Activated CD8-positive, alpha-beta T cell treated with anti-CD3 and anti-CD28 coated beads for 36 hours (primary cell): Measurements from ENCODE around the gene MYCBP. TPM values are rescaled to one million over a fixed set of nuclear protein-coding genes. Genes with fewer than 3 reads are reported as not detected.

ENCODE experiments used
- ATAC-seq: fragments of 200-7000 bp; cut with Tn5 transposase; one replicate; pipeline ENCODE4 v1.10.0; 2021; ENCODE audit warnings: mild to moderate bottlenecking, moderate library complexity
- CTCF ChIA-PET: fragments of 350-600 bp; sonication (Branson Sonifier 250); formaldehyde crosslinking; loops from one replicate; lab custom pipeline; 2021; ENCODE audit warnings: antibody characterized with exemption; lab: Charles Lee
- POLR2A ChIA-PET: fragments of 350-600 bp; sonication (Branson Sonifier 250); formaldehyde crosslinking; loops from one replicate; lab custom pipeline; 2021; ENCODE audit warnings: antibody characterized with exemption; lab: Charles Lee
- DNase-seq: peaks from one replicate; pipeline ENCODE4 v3.0.0-alpha.2; 2020
- H3K27ac Mint-ChIP-seq: one replicate; pipeline ENCODE4 v1.8.0; 2021; ENCODE audit warnings: mild to moderate bottlenecking, mixed read lengths
- H3K27me3 Mint-ChIP-seq: one replicate; pipeline ENCODE4 v1.8.0; 2021; ENCODE audit warnings: mixed read lengths
- H3K36me3 Mint-ChIP-seq: one replicate; pipeline ENCODE4 v1.8.0; 2021; ENCODE audit warnings: low read depth, mixed read lengths
- H3K4me1 Mint-ChIP-seq: one replicate; pipeline ENCODE4 v1.8.0; 2021; ENCODE audit warnings: low read depth, mixed read lengths
- H3K4me3 Mint-ChIP-seq: one replicate; pipeline ENCODE4 v1.8.0; 2021; ENCODE audit warnings: mild to moderate bottlenecking, moderate library complexity, mixed read lengths
- H3K9me3 Mint-ChIP-seq: one replicate; pipeline ENCODE4 v1.8.0; 2021; ENCODE audit warnings: mixed read lengths
- intact Hi-C: fragments of 100-400 bp; cut with micrococcal nuclease; formaldehyde crosslinking; loops from one replicate; pipeline ENCODE4 v1.10.0; 2022
- total RNA-seq, 2 experiments: library from RNA; stranded (reverse); gene quantifications; one replicate each; pipeline ENCODE4 v1.2.3, GENCODE V29; 2021
- TF ChIP-seq, protein P1 (sequence below): fragments of 200-600 bp; IDR thresholded peaks from one replicate; pipeline ENCODE4 v1.8.0; 2022; ENCODE audit warnings: antibody characterized with exemption, mild to moderate bottlenecking

MYCBP gene
- total RNA-seq, 2 experiments from 2014 or later: 45.6 to 46.4 TPM

- Mint-ChIP-seq H3K27ac (no peak overlapping the region), H3K36me3 (no peaks in the 10 kb centered on the region), H3K4me1 (peaks cover 2% of the 10 kb centered on the region), H3K9me3 (no peaks in the 10 kb centered on the region), H3K4me3 (no peak overlapping the region), H3K27me3 (peaks cover 54% of the 10 kb centered on the region)
- no peak for ATAC-seq
- ChIA-PET CTCF (interaction anchor here (2.8 to 8.3 kb wide), 2 partner anchors 12 to 212 kb away, joined by 9 to 67 read pairs; no protein-coding TSS in a partner anchor), POLR2A (no interaction called here)
- TF ChIP-seq, protein P1, sequence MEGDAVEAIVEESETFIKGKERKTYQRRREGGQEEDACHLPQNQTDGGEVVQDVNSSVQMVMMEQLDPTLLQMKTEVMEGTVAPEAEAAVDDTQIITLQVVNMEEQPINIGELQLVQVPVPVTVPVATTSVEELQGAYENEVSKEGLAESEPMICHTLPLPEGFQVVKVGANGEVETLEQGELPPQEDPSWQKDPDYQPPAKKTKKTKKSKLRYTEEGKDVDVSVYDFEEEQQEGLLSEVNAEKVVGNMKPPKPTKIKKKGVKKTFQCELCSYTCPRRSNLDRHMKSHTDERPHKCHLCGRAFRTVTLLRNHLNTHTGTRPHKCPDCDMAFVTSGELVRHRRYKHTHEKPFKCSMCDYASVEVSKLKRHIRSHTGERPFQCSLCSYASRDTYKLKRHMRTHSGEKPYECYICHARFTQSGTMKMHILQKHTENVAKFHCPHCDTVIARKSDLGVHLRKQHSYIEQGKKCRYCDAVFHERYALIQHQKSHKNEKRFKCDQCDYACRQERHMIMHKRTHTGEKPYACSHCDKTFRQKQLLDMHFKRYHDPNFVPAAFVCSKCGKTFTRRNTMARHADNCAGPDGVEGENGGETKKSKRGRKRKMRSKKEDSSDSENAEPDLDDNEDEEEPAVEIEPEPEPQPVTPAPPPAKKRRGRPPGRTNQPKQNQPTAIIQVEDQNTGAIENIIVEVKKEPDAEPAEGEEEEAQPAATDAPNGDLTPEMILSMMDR: no peak
- DNase-seq: no peak
- intact Hi-C loops: no loop called here
Observed at GRCh38 chr1:38820860-38821259, 52.3 kb downstream of the MYCBP start.

- ChIA-PET CTCF (interaction anchor here (1.1 to 8.3 kb wide), 8 partner anchors 8 to 211 kb away, joined by 3 to 67 read pairs (median 4); no protein-coding TSS in a partner anchor), POLR2A (no interaction called here)
- Mint-ChIP-seq H3K4me3 (no peak overlapping the region), H3K27ac (no peak overlapping the region), H3K36me3 (no peaks in the 10 kb centered on the region), H3K4me1 (peaks cover 7% of the 10 kb centered on the region), H3K27me3 (peaks cover 63% of the 10 kb centered on the region), H3K9me3 (no peaks in the 10 kb centered on the region)
- ATAC-seq (no peak), DNase-seq (no peak)
- intact Hi-C loops: no loop called here
- TF ChIP-seq, protein P1: no peak
Observed at GRCh38 chr1:38819516-38819915, 53.6 kb downstream of the MYCBP start.

GRCh38 chr1:38819040-38819439 lies 54.1 kb downstream of the MYCBP start:
- H3K27ac Mint-ChIP-seq: no peak overlapping the region

DNA sequence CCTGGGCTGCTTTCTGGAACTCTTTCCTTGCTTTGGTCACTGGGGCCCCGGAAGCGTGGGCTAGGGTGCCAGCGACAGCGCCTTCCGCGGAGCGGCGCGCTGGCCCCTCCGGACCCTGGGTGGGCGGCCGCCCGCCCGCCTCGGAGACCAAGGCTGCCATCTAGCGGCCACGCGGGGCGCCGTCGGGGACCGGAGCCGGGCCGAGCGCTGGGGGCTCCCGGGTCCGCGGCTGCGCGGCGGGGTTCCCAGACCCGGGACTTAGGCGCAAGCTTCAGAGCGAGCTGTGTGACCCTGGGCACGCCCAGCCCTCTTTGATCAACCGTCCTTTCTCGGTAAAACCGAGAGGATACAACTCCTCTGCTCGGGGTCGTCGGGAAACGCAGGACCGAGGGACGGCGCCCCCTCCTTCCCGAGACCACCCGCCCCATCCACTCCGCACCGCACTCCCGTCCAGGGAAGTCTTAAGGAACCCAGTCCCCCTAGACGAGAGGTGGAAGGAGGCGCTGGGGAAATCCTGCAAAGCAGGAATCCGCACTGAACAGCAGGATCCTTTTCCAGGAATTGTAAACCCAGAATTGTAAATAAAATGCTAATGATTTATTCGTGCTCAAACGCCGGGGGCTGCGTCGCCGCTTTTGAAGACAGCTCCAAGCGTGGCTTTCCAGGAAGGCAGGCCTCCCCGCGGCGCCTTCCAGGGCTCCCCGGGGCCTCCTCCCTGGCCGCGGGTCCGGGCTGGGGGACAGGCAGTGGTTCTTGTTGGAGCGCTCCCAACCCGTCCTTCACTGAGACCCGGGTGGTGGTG lies 54.8 kb downstream of the MYCBP start:
- CTCF ChIA-PET: interaction anchor here (0.6 to 8.3 kb wide), 14 partner anchors 8 to 723 kb away, joined by 3 to 67 read pairs (median 3); no protein-coding TSS in a partner anchor
- Mint-ChIP-seq H3K4me3 (no peak overlapping the region), H3K36me3 (no peaks in the 10 kb centered on the region), H3K27ac (no peak overlapping the region), H3K4me1 (peaks cover 7% of the 10 kb centered on the region), H3K9me3 (no peaks in the 10 kb centered on the region), H3K27me3 (peaks cover 72% of the 10 kb centered on the region)
- intact Hi-C loops: no loop called here
- POLR2A ChIA-PET: no interaction called here
- TF ChIP-seq, protein P1: peak; percentile 98
- ATAC-seq (peak; percentile 74), DNase-seq (peak; percentile 50)

More at GRCh38 chr1:38819040-38819439, 54.1 kb downstream of the MYCBP start:
- no peaks in the 10 kb centered on the region for H3K9me3 Mint-ChIP-seq
- TF ChIP-seq, protein P1: no peak
- DNase-seq (no peak), ATAC-seq (no peak)
- no peak overlapping the region for H3K4me3 Mint-ChIP-seq
- ChIA-PET CTCF (interaction anchor here (1.0 to 8.3 kb wide), 12 partner anchors 8 to 724 kb away, joined by 3 to 67 read pairs (median 4); no protein-coding TSS in a partner anchor), POLR2A (no interaction called here)
- H3K36me3 Mint-ChIP-seq: no peaks in the 10 kb centered on the region
- peaks cover 7% of the 10 kb centered on the region for H3K4me1 Mint-ChIP-seq
- intact Hi-C loops: no loop called here
- peaks cover 66% of the 10 kb centered on the region for H3K27me3 Mint-ChIP-seq
